ENCODE results near the gene SPATA46.

SPATA46 gene

DNA sequence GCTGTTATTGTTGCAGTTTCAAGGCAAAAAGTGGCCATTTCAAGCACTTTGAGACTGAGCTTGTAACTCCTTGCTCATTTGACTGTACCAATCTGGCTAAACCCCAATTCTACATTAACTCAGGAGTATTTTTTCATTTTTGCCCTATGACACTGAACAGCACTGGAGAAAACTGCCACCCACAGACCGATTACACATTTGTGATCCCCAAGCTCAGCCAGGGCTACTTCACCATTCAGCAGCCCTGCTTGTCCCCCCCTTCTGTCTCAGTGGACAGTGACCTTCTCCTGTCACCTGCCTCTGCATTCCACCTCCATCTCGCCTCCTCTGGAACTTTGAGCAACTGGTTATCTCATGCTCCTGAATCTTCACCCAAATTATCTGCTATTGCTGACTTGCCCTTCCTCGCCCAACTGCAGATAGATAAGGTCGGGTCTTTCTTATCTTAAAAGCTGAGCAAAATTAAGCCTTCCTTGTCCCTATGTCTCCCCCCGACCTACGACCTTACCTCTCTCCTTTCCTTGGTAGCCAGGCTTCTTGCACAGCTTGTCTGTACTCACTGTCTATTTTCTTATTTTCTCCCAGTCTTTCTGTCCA, 25.3 kb downstream of the SPATA46 start:
- no peak for DNase-seq

DNA sequence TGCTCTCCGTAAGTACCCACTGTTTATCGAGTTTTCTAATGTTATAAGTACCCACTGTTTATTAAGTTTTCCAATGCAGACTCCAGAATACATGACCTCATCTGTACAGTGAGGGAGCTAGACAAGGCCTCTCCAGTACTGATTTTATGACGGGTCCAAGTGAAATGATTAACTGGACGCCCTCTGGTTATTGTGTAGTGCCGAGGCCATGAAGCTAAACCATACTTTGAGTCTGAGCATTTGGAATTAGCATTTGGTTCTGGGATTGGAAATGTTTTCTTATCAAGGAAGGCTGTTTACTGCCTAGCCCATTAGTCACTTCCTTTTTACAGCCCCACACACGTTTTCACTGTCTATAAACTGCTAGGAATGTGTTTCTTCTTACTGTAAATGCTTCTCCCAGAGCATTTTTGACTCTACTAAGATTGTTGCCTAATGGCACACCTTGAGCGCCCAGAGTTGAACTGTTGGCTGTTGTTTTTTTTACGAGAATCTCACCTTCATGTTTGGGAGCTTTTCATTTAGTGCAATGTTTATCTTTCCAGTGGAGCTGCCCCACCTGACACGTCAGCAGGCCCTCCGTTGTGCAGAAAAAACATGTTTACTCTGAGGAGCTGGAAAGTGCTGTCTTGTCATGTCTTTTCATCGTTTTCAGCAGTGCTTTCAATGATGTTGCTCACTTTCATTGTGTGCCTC, 26.9 kb downstream of the SPATA46 start:
- DNase-seq: no peak

DNA sequence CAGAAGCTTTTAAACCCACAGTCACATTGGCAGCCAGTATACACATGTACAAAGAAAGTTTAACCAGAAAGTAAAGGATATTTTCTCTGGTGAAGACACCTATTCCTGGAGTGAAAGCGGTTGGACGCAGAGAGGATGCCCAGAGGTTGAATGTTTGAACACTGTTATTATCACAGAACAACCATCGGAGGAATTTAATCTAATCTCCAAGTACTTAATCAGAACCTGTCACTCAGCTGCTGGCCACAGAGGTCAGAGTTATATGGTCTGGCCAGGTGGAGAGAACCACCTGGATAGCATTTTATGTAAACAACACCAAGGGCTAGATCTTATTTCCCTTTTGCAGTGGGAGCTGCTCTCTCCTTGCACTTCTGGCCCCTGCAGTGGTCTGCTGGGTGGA, 29.4 kb downstream of the SPATA46 start:
- no peak for DNase-seq

DNA sequence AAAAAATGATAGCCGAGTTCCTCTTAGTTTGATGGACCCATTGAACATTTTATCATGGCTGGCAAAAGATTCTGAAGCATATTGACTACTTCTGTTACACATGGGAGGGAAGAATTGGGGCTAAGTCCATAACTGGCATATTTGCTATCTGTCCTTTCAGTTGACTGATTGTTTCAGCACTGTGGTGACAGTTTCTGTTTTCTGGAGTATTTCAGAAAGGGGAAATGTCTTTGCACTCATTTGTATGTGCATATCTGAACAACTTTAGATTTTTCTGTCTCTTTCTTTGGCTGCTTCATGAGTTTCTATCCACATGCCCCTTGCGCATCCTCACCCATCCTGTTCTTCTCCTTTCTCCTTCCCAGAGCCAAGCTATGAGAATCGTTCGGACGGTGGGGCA, 33.2 kb downstream of the SPATA46 start:
- no peak for DNase-seq

DNA sequence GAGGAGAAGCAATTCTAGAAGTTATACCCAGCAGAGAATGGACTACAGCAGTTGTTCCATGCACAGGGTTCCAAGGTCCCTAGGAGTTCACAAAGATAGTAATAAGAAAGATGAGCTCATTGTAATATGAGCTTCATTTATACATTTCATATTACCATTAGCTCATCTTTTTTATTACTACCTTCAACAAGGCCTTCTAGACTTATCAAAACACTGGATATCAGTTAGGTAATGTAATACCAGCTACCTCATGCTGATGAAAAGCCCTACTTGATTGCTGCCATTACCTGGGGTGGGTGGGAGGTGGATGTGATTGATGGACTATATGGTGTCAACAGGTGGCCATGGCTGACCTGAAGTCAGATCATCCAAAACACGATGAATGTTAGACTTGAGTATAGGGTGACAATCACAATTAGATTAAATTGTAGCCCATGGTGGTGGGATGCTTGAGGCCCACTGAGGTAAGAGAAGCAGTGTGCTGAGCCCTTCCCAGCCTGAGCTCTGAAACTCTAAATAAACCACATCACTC, 34.1 kb downstream of the SPATA46 start:
- DNase-seq: no peak

DNA sequence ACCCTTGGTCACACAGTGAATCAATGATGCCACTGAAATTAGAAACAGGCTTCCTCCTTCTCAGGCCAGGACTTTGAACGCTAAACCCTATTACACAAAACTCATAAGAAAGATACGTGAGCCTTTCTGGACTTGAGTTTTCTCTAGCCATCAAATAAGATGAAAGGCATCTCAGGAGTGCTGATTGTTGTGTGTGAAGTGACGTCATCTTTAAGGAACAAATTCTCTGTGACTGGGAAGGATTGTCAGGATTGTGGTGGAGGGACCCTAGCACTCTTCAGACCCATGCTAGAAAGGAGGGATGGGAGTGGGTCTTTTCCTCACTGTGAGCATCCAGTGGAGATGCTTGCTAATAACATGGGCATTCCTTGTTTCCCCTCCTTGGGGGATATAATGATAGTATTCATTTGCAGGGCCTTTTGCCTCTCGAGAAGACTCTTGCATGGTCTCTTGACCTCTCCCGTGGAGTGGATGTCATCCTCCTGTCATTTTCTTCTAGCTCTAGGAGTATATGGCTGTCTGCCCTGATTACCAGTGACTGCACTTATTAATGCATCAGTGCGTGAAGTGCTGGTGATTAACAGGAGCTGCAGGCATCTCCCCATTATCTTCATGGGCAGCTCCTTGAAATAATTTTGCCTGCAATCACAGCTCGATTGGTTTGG, 39.9 kb downstream of the SPATA46 start:
- no peak for DNase-seq

DNA sequence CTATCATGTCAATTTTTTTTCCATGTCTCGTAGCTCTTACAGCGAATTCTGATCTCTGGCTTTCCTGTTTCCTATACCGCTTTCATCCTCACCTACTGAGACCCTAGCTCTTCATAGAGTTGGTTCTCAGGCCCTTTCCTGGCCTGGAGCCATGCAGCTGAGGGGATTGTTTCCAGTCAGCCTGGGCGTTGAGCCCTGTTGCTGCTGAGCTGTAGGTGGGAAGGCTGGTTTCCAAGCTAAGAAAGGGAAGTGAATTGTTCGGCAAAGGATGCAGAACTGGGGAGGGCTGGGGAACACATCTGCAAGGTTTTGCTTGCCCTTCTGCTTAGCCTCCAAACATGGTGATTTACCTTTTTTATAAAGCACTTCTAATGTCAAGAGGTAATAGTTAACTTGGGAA, 41.5 kb downstream of the SPATA46 start:
- DNase-seq: no peak

DNA sequence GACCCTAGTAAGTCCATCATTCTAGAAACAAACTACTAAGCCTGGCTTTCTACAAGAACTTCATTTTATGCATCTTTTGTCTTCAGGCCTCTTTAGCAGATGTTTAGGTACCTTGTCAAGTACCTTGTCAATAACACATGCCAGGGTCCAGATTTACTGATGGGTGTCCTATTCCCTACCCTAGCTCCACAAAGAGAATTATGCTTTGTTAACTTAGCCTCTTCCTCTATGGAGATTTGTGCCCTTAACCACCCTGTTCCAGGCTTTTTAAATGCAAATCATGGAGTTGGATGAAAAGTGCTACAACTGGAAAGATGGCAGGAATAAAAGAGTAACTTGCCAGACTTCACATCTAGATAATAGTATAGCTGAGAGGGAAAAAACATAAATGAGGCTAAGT, 42.7 kb downstream of the SPATA46 start:
- no peak for DNase-seq

DNA sequence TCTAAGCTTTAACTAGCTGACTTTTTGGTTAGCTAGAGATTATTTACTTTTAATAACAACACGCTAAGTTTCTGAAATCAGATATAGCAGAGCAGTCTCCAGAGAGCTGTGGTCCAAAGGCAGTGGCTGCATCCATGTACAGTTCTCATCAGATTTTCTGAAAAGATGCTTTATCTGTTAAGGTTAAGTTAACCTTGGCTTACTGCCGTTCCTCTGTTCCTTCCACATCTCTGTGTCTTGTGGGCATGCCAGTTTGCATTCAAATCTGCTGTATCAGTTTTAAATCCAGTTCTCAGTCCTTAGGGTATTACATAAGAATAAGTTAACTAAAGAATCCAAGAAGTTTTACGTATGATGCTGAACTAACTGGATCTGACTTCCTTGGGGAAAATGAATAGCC, 46.8 kb downstream of the SPATA46 start:
- no peak for DNase-seq

DNA sequence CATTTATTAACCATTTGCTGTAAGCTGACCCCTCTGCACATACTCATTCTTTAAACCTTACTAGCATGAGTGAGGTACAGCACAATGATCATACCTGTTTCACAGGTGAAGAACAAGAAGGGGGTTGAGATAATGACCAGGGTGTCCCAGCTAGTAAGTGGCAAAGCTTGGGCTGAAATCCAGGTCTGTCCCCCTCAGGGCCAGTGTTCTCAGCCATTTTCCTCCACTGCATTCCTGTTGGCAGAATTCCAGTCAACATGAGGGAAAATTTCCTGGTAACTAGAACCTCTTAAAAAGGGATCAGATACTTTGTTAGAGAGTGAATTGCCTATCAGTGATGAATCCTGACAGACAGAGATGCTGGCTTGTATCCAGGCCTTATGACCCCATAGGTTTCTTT, 48.1 kb downstream of the SPATA46 start:
- DNase-seq: no peak

DNA sequence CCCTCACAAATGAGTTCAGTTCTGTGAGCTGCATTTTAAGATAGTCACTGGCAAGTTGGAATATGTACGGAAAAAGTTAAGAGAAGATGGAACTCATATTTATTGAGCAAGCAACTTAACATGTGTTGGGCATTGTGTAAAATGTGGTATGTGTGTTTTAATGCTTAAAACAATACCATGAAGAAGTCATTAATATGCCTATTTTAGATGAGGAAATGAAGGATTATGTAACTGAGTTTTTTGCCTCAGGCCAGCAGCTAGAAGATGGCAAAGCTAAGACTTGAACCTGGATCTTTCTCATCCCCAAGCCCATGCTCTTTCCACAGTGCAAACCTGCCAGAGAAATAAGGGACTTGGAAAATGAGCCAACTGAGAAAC, 48.9 kb downstream of the SPATA46 start:
- DNase-seq: no peak

DNA sequence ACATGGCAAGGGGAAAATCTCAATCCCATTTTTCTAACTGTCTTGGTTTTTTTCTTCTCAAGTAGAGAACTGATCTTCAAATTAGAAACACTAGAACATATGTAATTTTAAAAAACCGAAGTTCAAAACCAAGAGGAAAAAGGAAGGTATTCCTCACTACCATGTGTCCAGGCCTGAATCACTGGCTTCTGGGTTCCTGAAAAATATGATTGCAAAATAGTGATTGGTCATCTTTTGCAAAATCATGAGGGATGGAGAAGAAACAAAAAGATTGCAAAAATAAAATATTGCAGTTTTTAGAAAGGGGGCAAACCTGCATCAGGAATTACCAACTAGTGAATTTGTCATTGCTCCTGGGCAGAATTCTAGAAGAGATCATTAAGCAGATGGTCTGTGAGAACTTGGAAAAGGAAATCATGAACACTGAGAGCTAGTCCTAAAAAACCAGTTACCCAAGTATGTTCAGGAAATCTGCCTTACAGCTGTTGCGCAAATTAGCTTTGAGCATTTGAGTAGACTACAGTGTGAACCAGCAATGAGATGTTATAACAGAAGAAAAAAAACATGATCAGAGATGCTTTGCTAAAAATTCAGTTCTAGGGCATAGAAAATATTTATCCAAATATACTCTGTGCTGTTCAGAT, 49.4 kb downstream of the SPATA46 start:
- no peak for DNase-seq

DNA sequence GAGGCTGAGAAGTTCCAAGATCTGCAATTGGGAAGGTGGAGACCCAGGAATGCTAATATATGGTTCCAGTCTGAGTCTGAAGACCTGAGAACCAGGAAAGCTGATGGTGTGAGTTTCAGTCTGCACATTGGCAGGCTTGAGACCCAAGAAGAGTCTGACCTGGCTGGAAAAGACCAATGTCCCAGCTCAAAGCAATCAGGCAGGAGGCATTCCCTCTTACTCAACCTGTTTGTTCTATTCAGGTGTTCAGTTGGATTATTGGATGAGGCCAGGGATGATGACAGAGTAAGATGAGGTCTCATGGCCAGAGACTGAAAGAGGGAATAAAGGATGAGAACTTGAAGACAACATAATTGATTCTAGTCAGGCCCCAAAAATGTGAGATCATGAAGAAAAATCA, 50.1 kb downstream of the SPATA46 start:
- DNase-seq: no peak

DNA sequence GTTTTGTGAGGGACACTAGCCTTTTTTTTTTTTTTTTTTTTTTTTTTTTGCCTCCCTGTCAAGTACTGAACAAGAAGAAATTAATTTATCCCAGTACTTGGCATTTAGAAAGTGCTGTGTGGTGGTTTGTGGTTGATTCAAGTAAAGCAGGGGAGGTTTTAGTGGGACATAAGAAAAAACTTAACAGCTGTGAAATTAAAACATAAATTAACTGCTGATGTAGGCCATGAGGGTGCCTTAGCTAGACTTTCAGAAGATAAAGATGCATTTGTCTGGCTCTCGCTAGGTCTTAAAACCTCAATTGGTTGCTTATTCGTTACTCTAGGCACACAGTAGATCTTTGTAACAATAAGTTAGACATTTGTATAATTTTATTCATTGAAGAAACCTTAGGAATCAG, 52.3 kb downstream of the SPATA46 start:
- no peak for DNase-seq
